PC-9 (cell line): ENCODE results near the gene HS3ST4. TPM values are rescaled to one million over a fixed set of nuclear protein-coding genes. Genes with fewer than 3 reads are reported as not detected.
"Not testable (repeated sequence)": the region's sequence is repeated elsewhere in the genome, so short reads cannot be mapped to it uniquely, and the experiment has no call there.

Experiments
- BruUV-seq: library from RNA; stranded (reverse); fragments of 400-500 nt; replicated peaks from 2 replicates; lab custom pipeline; 2021; lab: Mats Ljungman, UMichigan
- CTCF ChIA-PET: fragments of 300-600 bp; sonication (Branson Sonifier 250); formaldehyde crosslinking; loops from one replicate; lab custom pipeline; 2022; ENCODE audit warnings: antibody characterized with exemption; lab: Charles Lee
- POLR2A ChIA-PET: fragments of 300-600 bp; sonication (Branson Sonifier 250); formaldehyde crosslinking; loops from one replicate; lab custom pipeline; 2022; ENCODE audit warnings: antibody characterized with exemption; ENCODE audit not compliant: unreplicated experiment; lab: Charles Lee
- DNase-seq, 2 experiments: peaks; one replicate each; pipeline versions ENCODE4 v3.0.0 to v3.0.0-alpha.2; 2015 to 2022; ENCODE audit warnings: mixed read lengths in 1 of 2
- H2AFZ ChIP-seq: fragments of 200-600 bp; sonication (generic); 2 replicates; pipeline ENCODE4 v1.8.1; 2017; ENCODE audit warnings: antibody characterized with exemption
- H3F3A ChIP-seq: fragments of 200-600 bp; sonication (generic); 2 replicates; pipeline ENCODE4 v1.8.1; 2017; ENCODE audit warnings: antibody characterized with exemption, mild to moderate bottlenecking, low read depth; ENCODE audit not compliant: insufficient read depth
- H3K27ac ChIP-seq: fragments of 200-600 bp; sonication (generic); 2 replicates; pipeline ENCODE4 v1.6.1; 2016; ENCODE audit warnings: mixed run types
- H3K27me3 ChIP-seq: fragments of 200-600 bp; sonication (generic); 2 replicates; pipeline ENCODE4 v1.6.1; 2016; ENCODE audit warnings: low read depth, mixed run types; ENCODE audit not compliant: insufficient read depth
- H3K36me3 ChIP-seq: fragments of 200-600 bp; sonication (generic); 2 replicates; pipeline ENCODE4 v1.6.1; 2016; ENCODE audit warnings: low read depth, mixed run types
- H3K4me1 ChIP-seq: fragments of 200-600 bp; sonication (generic); replicated peaks from 2 replicates; pipeline ENCODE4 v1.6.1; 2016; ENCODE audit warnings: mixed run types; ENCODE audit not compliant: insufficient read depth
- H3K4me2 ChIP-seq: fragments of 200-600 bp; sonication (generic); 2 replicates; pipeline ENCODE4 v1.6.1; 2017; ENCODE audit warnings: mixed run types
- H3K4me3 ChIP-seq: fragments of 200-600 bp; sonication (generic); 2 replicates; pipeline ENCODE4 v1.6.1; 2016; ENCODE audit warnings: mixed run types
- H3K79me2 ChIP-seq: fragments of 200-600 bp; sonication (generic); 2 replicates; pipeline ENCODE4 v1.6.1; 2017; ENCODE audit warnings: low read depth, mixed run types
- H3K9me2 ChIP-seq: fragments of 200-600 bp; sonication (generic); 2 replicates; pipeline ENCODE4 v1.8.1; 2017; ENCODE audit warnings: mild to moderate bottlenecking; ENCODE audit not compliant: insufficient read depth
- H3K9me3 ChIP-seq: fragments of 200-600 bp; sonication (generic); 2 replicates; pipeline ENCODE4 v1.8.1; 2016; ENCODE audit warnings: low read depth; ENCODE audit not compliant: insufficient read depth
- H4K20me1 ChIP-seq: fragments of 200-600 bp; sonication (generic); 2 replicates; pipeline ENCODE4 v1.8.1; 2017; ENCODE audit not compliant: insufficient read depth
- CTCF ChIP-seq: fragments of 200-600 bp; sonication (generic); conservative IDR thresholded peaks from 2 replicates; pipeline ENCODE4 v1.6.1; 2017; ENCODE audit warnings: mixed run types, antibody characterized with exemption, mild to moderate bottlenecking, moderate library complexity
- EZH2 ChIP-seq: fragments of 200-600 bp; sonication (generic); IDR thresholded peaks from 2 replicates; pipeline ENCODE4 v1.8.0; 2017; ENCODE audit warnings: antibody characterized with exemption, low read depth
- intact Hi-C: fragments of 100-400 bp; cut with micrococcal nuclease; formaldehyde crosslinking; loops from one replicate; pipeline ENCODE4 v1.10.0; 2022; ENCODE audit not compliant: unreplicated experiment
- total RNA-seq: library from RNA; stranded (reverse); gene quantifications from 2 replicates; pipeline ENCODE4 v1.2.3, GENCODE V29; 2021

The HS3ST4 gene
- total RNA-seq, 1 experiment from 2014 or later: not detected

- H3K4me1 ChIP-seq: no peaks in the 10 kb centered on the region
- BruUV-seq: no TSS peak
- H3F3A ChIP-seq: no peaks in the 10 kb centered on the region
- H3K36me3 ChIP-seq: no peaks in the 10 kb centered on the region
- H3K4me3 ChIP-seq: no peak overlapping the region
- no peaks in the 10 kb centered on the region for H4K20me1 ChIP-seq
- H2AFZ ChIP-seq: no peak overlapping the region
- H3K9me2 ChIP-seq: no peaks in the 10 kb centered on the region
- POLR2A ChIA-PET: no interaction called here
- CTCF ChIA-PET: no interaction called here
- H3K27ac ChIP-seq: no peak overlapping the region
- TF ChIP-seq EZH2: no peak
- TF ChIP-seq CTCF: no peak
- no peaks in the 10 kb centered on the region for H3K79me2 ChIP-seq
- H3K4me2 ChIP-seq: no peak overlapping the region
- H3K27me3 ChIP-seq: no peaks in the 10 kb centered on the region
- intact Hi-C loops: no loop called here
- H3K9me3 ChIP-seq: no peaks in the 10 kb centered on the region
- DNase-seq: no peak
Observed at GRCh38 chr16:26091511-26091910, 399.8 kb downstream of the HS3ST4 start.

- H3K4me2 ChIP-seq, DNase-seq, CTCF ChIA-PET, H3K4me3 ChIP-seq, H3K27me3 ChIP-seq, BruUV-seq, H3K36me3 ChIP-seq, H3K9me2 ChIP-seq, H4K20me1 ChIP-seq, H2AFZ ChIP-seq, H3K27ac ChIP-seq, H3K79me2 ChIP-seq, H3F3A ChIP-seq, H3K4me1 ChIP-seq, H3K9me3 ChIP-seq, POLR2A ChIA-PET, intact Hi-C loops: not testable (repeated sequence)
Observed at GRCh38 chr16:26098206-26098605, 406.4 kb downstream of the HS3ST4 start.

GRCh38 chr16:26102369-26102768, 410.6 kb downstream of the HS3ST4 start:
- BruUV-seq: no TSS peak

GRCh38 chr16:26108836-26109505, 417.2 kb downstream of the HS3ST4 start:
- no peaks in the 10 kb centered on the region for H3K4me1 ChIP-seq
- H3K79me2 ChIP-seq: no peaks in the 10 kb centered on the region
- H3F3A ChIP-seq: no peaks in the 10 kb centered on the region
- no peak overlapping the region for H3K27ac ChIP-seq
- DNase-seq: no peak
- CTCF ChIA-PET: no interaction called here
- no peaks in the 10 kb centered on the region for H3K36me3 ChIP-seq
- POLR2A ChIA-PET: no interaction called here
- TF ChIP-seq CTCF: no peak
- TF ChIP-seq EZH2: no peak
- H3K9me3 ChIP-seq: no peaks in the 10 kb centered on the region
- intact Hi-C loops: no loop called here
- no peak overlapping the region for H2AFZ ChIP-seq
- peaks cover 5% of the 10 kb centered on the region; the same call in 1 of the 2 replicates for H3K27me3 ChIP-seq
- H3K4me2 ChIP-seq: no peak overlapping the region
- no peak overlapping the region for H3K4me3 ChIP-seq
- no peaks in the 10 kb centered on the region for H4K20me1 ChIP-seq
- H3K9me2 ChIP-seq: no peaks in the 10 kb centered on the region
- BruUV-seq: no TSS peak

More at GRCh38 chr16:26102369-26102768, 410.6 kb downstream of the HS3ST4 start:
- no peaks in the 10 kb centered on the region for H3K79me2 ChIP-seq
- H3K9me3 ChIP-seq: no peaks in the 10 kb centered on the region
- no peak overlapping the region for H3K4me2 ChIP-seq
- H3K4me1 ChIP-seq: no peaks in the 10 kb centered on the region
- intact Hi-C loops: no loop called here
- no peak overlapping the region for H2AFZ ChIP-seq
- H3K4me3 ChIP-seq: no peak overlapping the region
- H3K27me3 ChIP-seq: no peaks in the 10 kb centered on the region
- CTCF ChIA-PET: no interaction called here
- H3F3A ChIP-seq: no peaks in the 10 kb centered on the region
- no peak for TF ChIP-seq EZH2
- no peak overlapping the region for H3K27ac ChIP-seq
- H3K9me2 ChIP-seq: no peaks in the 10 kb centered on the region
- no peaks in the 10 kb centered on the region for H3K36me3 ChIP-seq
- no peaks in the 10 kb centered on the region for H4K20me1 ChIP-seq
- POLR2A ChIA-PET: no interaction called here
- no peak for DNase-seq
